ENCODE measurements around the gene UBA3.

DNA sequence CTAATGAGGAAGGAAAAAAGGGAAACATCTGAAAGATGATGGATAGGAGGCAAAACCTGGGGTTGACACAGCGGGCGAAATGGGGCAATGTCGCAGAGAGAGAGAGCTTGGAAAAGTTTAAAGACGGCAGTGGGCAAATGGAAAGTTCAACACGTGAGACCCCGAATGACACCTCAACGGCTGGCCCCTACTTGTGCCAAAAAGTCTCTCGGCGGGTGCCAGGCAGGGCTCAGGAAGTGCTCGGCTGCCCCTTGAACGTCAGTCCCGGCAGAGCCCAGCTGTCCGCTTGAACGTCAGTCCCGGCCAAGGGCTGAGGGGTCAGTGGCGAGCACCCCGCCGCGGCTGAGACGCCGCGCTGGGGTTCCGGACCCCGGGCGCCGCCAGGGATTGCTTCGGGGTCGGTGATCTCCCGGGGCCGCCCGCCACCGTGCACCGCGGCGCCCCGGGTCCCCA lies 67.3 kb downstream of the UBA3 start:
- TF ChIP-seq CTCF (IDR thresholded peaks at IDR 0.05) (no peak), POLR2AphosphoS5 (IDR thresholded peaks at IDR 0.05; ENCODE audit: low read depth, low read length) (no peak), SIN3A (IDR thresholded peaks at IDR 0.05; ENCODE audit: borderline replicate concordance, insufficient read depth, low read depth, low read length) (no peak), TCF7L2 (IDR thresholded peaks at IDR 0.05; ENCODE audit: low read depth, low read length) (no peak)
- TF ChIP-seq, protein P1, sequence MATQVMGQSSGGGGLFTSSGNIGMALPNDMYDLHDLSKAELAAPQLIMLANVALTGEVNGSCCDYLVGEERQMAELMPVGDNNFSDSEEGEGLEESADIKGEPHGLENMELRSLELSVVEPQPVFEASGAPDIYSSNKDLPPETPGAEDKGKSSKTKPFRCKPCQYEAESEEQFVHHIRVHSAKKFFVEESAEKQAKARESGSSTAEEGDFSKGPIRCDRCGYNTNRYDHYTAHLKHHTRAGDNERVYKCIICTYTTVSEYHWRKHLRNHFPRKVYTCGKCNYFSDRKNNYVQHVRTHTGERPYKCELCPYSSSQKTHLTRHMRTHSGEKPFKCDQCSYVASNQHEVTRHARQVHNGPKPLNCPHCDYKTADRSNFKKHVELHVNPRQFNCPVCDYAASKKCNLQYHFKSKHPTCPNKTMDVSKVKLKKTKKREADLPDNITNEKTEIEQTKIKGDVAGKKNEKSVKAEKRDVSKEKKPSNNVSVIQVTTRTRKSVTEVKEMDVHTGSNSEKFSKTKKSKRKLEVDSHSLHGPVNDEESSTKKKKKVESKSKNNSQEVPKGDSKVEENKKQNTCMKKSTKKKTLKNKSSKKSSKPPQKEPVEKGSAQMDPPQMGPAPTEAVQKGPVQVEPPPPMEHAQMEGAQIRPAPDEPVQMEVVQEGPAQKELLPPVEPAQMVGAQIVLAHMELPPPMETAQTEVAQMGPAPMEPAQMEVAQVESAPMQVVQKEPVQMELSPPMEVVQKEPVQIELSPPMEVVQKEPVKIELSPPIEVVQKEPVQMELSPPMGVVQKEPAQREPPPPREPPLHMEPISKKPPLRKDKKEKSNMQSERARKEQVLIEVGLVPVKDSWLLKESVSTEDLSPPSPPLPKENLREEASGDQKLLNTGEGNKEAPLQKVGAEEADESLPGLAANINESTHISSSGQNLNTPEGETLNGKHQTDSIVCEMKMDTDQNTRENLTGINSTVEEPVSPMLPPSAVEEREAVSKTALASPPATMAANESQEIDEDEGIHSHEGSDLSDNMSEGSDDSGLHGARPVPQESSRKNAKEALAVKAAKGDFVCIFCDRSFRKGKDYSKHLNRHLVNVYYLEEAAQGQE (IDR thresholded peaks at IDR 0.05; ENCODE audit: insufficient read depth in 1 of 2, low read depth in 2 of 2, low read length in 1 of 2): no peak
